GM21367 (cell line): Measurements from ENCODE around the gene ZFR2.
"Not testable (repeated sequence)": the region's sequence is repeated elsewhere in the genome, so short reads cannot be mapped to it uniquely, and the experiment has no call there.

ENCODE experiments used
- ATAC-seq: cut with Tn5 transposase; IDR thresholded peaks from one replicate; pipeline ENCODE4 v1.9.1; 2021; ENCODE audit not compliant: unreplicated experiment

ZFR2 gene

GRCh38 chr19:3874695-3875094 is 5.9 kb upstream of the ZFR2 start:
- ATAC-seq = not testable (repeated sequence)

- no peak for ATAC-seq
Measured at GRCh38 chr19:3873151-3873550, 4.3 kb upstream of the ZFR2 start.

- ATAC-seq = no peak
Measured at GRCh38 chr19:3867971-3868769, 668 bp downstream of the ZFR2 start.

- ATAC-seq = no peak
Measured at GRCh38 chr19:3866910-3867638, 1.8 kb downstream of the ZFR2 start.

GRCh38 chr19:3863648-3864047 is 5.2 kb downstream of the ZFR2 start:
- no peak for ATAC-seq

- ATAC-seq = no peak
Measured at GRCh38 chr19:3862826-3863500, 5.9 kb downstream of the ZFR2 start.

GRCh38 chr19:3860499-3860898 is 8.3 kb downstream of the ZFR2 start:
- ATAC-seq = no peak

- no peak for ATAC-seq
Measured at GRCh38 chr19:3857449-3858003, 11.3 kb downstream of the ZFR2 start.

GRCh38 chr19:3855320-3855719 is 13.5 kb downstream of the ZFR2 start:
- ATAC-seq = no peak

GRCh38 chr19:3852614-3853254 is 16.1 kb downstream of the ZFR2 start:
- ATAC-seq = no peak

GRCh38 chr19:3852177-3852511 is 16.7 kb downstream of the ZFR2 start:
- no peak for ATAC-seq

GRCh38 chr19:3851254-3852176 is 17.3 kb downstream of the ZFR2 start:
- no peak for ATAC-seq

- no peak for ATAC-seq
Measured at GRCh38 chr19:3850320-3850972, 18.4 kb downstream of the ZFR2 start.

GRCh38 chr19:3849787-3850186 is 19.1 kb downstream of the ZFR2 start:
- no peak for ATAC-seq

GRCh38 chr19:3849092-3849491 is 19.7 kb downstream of the ZFR2 start:
- ATAC-seq = no peak

- no peak for ATAC-seq
Measured at GRCh38 chr19:3844596-3844995, 24.2 kb downstream of the ZFR2 start.

- ATAC-seq = no peak
Measured at GRCh38 chr19:3842948-3843347, 25.9 kb downstream of the ZFR2 start.

GRCh38 chr19:3840804-3841203 is 28.0 kb downstream of the ZFR2 start:
- no peak for ATAC-seq

- no peak for ATAC-seq
Measured at GRCh38 chr19:3839941-3840340, 28.9 kb downstream of the ZFR2 start.

GRCh38 chr19:3838661-3839060 is 30.2 kb downstream of the ZFR2 start:
- no peak for ATAC-seq
